OCI-LY7 (cell line): Measurements from ENCODE around the gene AOPEP.

Experiments used
- CTCF ChIP-seq: fragments of 200-600 bp; sonication (generic); conservative IDR thresholded peaks from 2 replicates; pipeline ENCODE4 v1.5.1; 2014; ENCODE audit warnings: mild to moderate bottlenecking, antibody characterized with exemption, low read length, moderate library complexity, mixed read lengths
- EZH2phosphoT487 ChIP-seq: fragments of 200-600 bp; sonication (generic); IDR thresholded peaks from 2 replicates; pipeline ENCODE4 v1.6.1; 2018; ENCODE audit warnings: low read depth, borderline replicate concordance, mild to moderate bottlenecking, mixed run types, antibody characterized with exemption, low read length, moderate library complexity, mixed read lengths

- TF ChIP-seq CTCF (no peak), EZH2phosphoT487 (no peak)
Measured at GRCh38 chr9:94865582-94866452, 139.3 kb downstream of the AOPEP start.
